Fibroblast of the aortic adventitia (primary cell): ENCODE data around the gene NFYC. TPM values are rescaled to one million over a fixed set of nuclear protein-coding genes. Genes with fewer than 3 reads are reported as not detected.

Experiments
- DNase-seq: peaks from one replicate; pipeline ENCODE4 v3.0.0-alpha.2; 2010; ENCODE audit warnings: low read depth
- H3K4me3 ChIP-seq: 2 replicates; pipeline ENCODE4 v1.5.1; 2011; ENCODE audit warnings: low read depth, mild to moderate bottlenecking, control low read depth, low read length, moderate library complexity
- CTCF ChIP-seq: IDR thresholded peaks from 2 replicates; pipeline ENCODE4 v1.5.1; 2011; ENCODE audit warnings: mild to moderate bottlenecking, low read length, control low read depth, inconsistent platforms; ENCODE audit not compliant: insufficient read depth
- total RNA-seq: library from RNA; depleted of rRNA; stranded (reverse); fragments of >200 nt; gene quantifications from 2 replicates; pipeline ENCODE4 v1.2.3, GENCODE V29; 2012; ENCODE audit warnings: low replicate concordance

The NFYC gene
- total RNA-seq, 1 donor: 23.1 TPM

- no peak for DNase-seq
- H3K4me3 ChIP-seq: peak overlapping the region; percentile 73
- TF ChIP-seq CTCF: no peak
Measured at GRCh38 chr1:40710581-40711315, 19.2 kb downstream of the NFYC start.

GRCh38 chr1:40711465-40712404 lies 20.2 kb downstream of the NFYC start:
- peak overlapping the region; percentile 34 for H3K4me3 ChIP-seq
- peak; percentile 65 for DNase-seq
- TF ChIP-seq CTCF: no peak

GRCh38 chr1:40712405-40712944 lies 21.0 kb downstream of the NFYC start:
- H3K4me3 ChIP-seq: no peak overlapping the region

GRCh38 chr1:40712997-40713396 lies 21.5 kb downstream of the NFYC start:
- DNase-seq: no peak
- TF ChIP-seq CTCF: no peak
- H3K4me3 ChIP-seq: no peak overlapping the region

More at GRCh38 chr1:40712405-40712944, 21.0 kb downstream of the NFYC start:
- no peak for DNase-seq
- no peak for TF ChIP-seq CTCF

- TF ChIP-seq CTCF: no peak
Measured at GRCh38 chr1:40715491-40716059, 24.1 kb downstream of the NFYC start.

GRCh38 chr1:40717065-40717464 lies 25.6 kb downstream of the NFYC start:
- H3K4me3 ChIP-seq: no peak overlapping the region
- no peak for TF ChIP-seq CTCF
- no peak for DNase-seq

More at GRCh38 chr1:40715491-40716059, 24.1 kb downstream of the NFYC start:
- DNase-seq: no peak
- H3K4me3 ChIP-seq: no peak overlapping the region
